Lung (tissue), 12 donors: ENCODE data around the gene AUP1. TPM values are rescaled to one million over a fixed set of nuclear protein-coding genes. Genes with fewer than 3 reads are reported as not detected.

Experiments used
- ATAC-seq: fragments of 200-7000 bp; cut with Tn5 transposase; one replicate; pipeline ENCODE4 v1.9.1; 2020; ENCODE audit warnings: moderate number of reproducible peaks; ENCODE audit not compliant: insufficient read depth, low FRiP score
- DNase-seq, 3 donors: peaks; one replicate each; pipeline ENCODE4 v3.0.0-alpha.2; 2013 to 2017
- H3K27ac ChIP-seq, 2 donors: one replicate each; pipeline ENCODE4 v1.5.1; 2013; ENCODE audit warnings: mild to moderate bottlenecking in 2 of 2, moderate library complexity in 2 of 2, control low read depth in 1 of 2, inconsistent platforms in 1 of 2, low read depth in 1 of 2, low read length in 1 of 2
- H3K27me3 ChIP-seq, 3 donors: one replicate each; pipeline ENCODE4 v1.5.1; 2013; ENCODE audit warnings: low read length in 2 of 3; ENCODE audit not compliant: control insufficient read depth in 3 of 3, insufficient read depth in 3 of 3
- H3K36me3 ChIP-seq, 4 donors: one replicate each; pipeline ENCODE4 v1.5.1; 2013; ENCODE audit warnings: low read length in 4 of 4, mild to moderate bottlenecking in 1 of 4, moderate library complexity in 1 of 4; ENCODE audit not compliant: control insufficient read depth in 4 of 4, insufficient read depth in 4 of 4
- H3K4me1 ChIP-seq, 5 donors: one replicate each; pipeline ENCODE4 v1.5.1; 2013; ENCODE audit warnings: low read length in 5 of 5, mild to moderate bottlenecking in 2 of 5, moderate library complexity in 1 of 5; ENCODE audit not compliant: control insufficient read depth in 5 of 5, insufficient read depth in 5 of 5
- H3K4me3 ChIP-seq: one replicate; pipeline ENCODE4 v1.5.1; 2013; ENCODE audit warnings: mild to moderate bottlenecking, control low read depth, moderate library complexity
- H3K9ac ChIP-seq, 2 donors: one replicate each; pipeline ENCODE4 v1.5.1; 2013; ENCODE audit warnings: low read length in 2 of 2, control low read depth in 1 of 2; ENCODE audit not compliant: insufficient read depth in 1 of 2
- H3K9me3 ChIP-seq, 4 donors: one replicate each; pipeline ENCODE4 v1.5.1; 2013; ENCODE audit warnings: low read length in 3 of 4, mild to moderate bottlenecking in 1 of 4, moderate library complexity in 1 of 4; ENCODE audit not compliant: control insufficient read depth in 4 of 4, insufficient read depth in 3 of 4
- WGBS, 2 donors: extraction: QIAGEN DNeasy Blood & Tissue Kit; methylation state at CpG; one replicate each; pipeline ENCODE4 v1.1.7; 2013; 5-methylcytosine and 5-hydroxymethylcytosine counted together
- polyA plus RNA-seq, 2 donors: library from polyadenylated mRNA; stranded (reverse); fragments of 200-250 nt; gene quantifications; one replicate each; pipeline ENCODE4 v1.2.1, GENCODE V29; 2013
- total RNA-seq, 2 donors: library from RNA; depleted of rRNA in 1 of 2; stranded (reverse); fragments of >200 nt in 1 of 2; gene quantifications; one replicate each; pipeline ENCODE4 v1.2.1, GENCODE V29; 2014 to 2021
- TF ChIP-seq, protein P1 (sequence below): IDR thresholded peaks from 2 replicates; pipeline ENCODE4 v1.5.1; 2012; ENCODE audit warnings: mild to moderate bottlenecking; ENCODE audit errors: control extremely low read depth, extremely low read depth
- donor health status: control.
- donor health status: control.
- donor health status: Bipolar disorder and iron deficiency.
- donor health status: healthy.
- donor health status: DM: yes; HTN: yes; CAD: no.

AUP1 gene
- total and polyA plus RNA-seq, 4 donors: 65.6 to 185 (median 129) TPM

DNA sequence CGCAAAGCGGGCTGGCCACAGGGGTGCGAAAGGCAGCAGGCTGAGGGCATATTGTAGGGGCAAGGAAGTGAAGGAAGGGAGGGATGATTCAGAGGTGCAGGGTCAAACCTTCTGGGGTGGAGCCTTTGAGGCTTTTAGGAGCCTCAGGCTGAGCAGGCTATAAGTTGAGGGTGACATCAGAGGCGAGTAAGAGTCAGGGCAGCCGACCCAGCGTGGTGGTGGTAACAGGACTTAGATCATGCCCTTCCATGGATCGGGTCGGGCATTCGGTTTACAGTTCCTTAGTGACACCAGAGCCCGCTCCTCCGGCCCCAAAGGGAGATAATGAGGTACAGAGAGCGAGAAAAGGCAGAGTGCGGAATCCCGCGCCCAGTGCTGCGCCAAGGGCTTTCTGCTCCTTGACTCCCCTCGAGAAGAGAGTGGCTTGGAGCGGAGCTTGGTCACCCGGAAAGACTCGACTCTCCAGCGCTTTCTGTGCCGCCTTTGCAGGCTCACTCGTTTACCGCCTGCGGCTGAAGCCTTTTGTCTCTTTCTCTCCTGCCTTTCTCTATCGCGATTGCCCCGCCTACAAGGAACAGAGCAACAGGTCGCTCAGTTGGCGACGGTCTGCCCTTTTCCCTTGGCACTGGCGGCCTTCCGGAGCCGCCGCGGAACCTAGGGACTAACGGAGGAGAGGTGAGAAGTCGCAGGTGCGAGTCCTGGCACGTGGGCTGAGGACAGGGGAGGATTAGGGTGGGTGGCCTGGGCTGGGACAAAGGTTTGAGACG is 30.8 kb downstream of the AUP1 start:
- ATAC-seq: no peak
- peaks cover 0 to 5% (median 2%) of the 10 kb centered on the region in 4 donors for H3K36me3 ChIP-seq
- no peak overlapping the region for H3K4me3 ChIP-seq
- H3K27me3 ChIP-seq: peaks cover 0 to 72% (median 59%) of the 10 kb centered on the region in 3 donors
- WGBS, 2 donors: 2% methylated on average over 41 of the region's 41 CpGs
- H3K4me1 ChIP-seq: peaks cover 0 to 35% (median 13%) of the 10 kb centered on the region in 5 donors
- DNase-seq: peak; percentile 26 to 34 (median 30)
- H3K9me3 ChIP-seq: peaks cover 0 to 2% (median 0%) of the 10 kb centered on the region in 4 donors
- H3K27ac ChIP-seq: no peak overlapping the region
- no peak overlapping the region for H3K9ac ChIP-seq
- TF ChIP-seq, protein P1, sequence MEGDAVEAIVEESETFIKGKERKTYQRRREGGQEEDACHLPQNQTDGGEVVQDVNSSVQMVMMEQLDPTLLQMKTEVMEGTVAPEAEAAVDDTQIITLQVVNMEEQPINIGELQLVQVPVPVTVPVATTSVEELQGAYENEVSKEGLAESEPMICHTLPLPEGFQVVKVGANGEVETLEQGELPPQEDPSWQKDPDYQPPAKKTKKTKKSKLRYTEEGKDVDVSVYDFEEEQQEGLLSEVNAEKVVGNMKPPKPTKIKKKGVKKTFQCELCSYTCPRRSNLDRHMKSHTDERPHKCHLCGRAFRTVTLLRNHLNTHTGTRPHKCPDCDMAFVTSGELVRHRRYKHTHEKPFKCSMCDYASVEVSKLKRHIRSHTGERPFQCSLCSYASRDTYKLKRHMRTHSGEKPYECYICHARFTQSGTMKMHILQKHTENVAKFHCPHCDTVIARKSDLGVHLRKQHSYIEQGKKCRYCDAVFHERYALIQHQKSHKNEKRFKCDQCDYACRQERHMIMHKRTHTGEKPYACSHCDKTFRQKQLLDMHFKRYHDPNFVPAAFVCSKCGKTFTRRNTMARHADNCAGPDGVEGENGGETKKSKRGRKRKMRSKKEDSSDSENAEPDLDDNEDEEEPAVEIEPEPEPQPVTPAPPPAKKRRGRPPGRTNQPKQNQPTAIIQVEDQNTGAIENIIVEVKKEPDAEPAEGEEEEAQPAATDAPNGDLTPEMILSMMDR: no peak

DNA sequence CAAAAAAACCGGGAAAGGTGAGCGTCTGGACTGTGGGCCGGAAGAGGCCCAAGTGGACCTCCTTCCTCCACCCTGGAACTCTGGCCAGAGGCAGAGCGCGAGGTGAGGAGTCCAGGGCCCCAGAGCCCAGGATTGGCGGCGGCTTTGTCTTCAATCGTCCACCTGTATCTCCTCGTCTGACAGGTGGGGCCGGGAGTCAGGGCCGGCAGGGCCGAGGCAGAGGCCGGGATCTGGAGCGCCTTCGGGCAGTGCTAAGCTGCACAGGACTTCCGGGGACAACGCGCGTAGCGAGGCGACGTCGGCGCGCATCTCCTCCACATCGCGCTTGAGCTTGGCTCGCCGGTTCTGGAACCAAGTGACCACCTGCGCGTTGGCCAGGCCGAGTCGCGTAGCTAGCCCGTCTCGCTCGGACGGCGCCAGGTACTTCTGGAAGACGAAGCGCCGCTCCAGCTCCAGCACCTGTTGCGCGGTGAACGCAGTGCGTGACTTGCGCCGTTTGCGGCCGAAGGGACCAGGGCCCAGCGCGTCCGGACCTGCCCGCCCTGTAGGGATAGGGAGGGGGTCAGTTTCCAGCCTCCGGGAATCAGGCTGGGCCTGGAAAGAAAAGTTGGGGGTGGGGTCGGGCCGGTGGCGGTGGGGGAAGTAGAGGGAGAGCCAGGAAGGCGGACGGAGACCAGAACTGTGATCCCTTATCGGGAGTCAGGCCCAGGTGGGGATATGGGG is 31.6 kb downstream of the AUP1 start:
- Histone ChIP-seq H3K4me1 (peaks cover 0 to 29% (median 8%) of the 10 kb centered on the region in 5 donors), H3K9ac (no peak overlapping the region), H3K27me3 (peaks cover 0 to 66% (median 59%) of the 10 kb centered on the region in 3 donors), H3K4me3 (peak overlapping the region; percentile 4), H3K9me3 (peaks cover 0 to 2% (median 0%) of the 10 kb centered on the region in 4 donors), H3K27ac (no peak overlapping the region), H3K36me3 (peaks cover 0 to 11% (median 8%) of the 10 kb centered on the region in 4 donors)
- 3% methylated on average over 58 to 61 of the region's 61 CpGs for WGBS, 2 donors
- peak; percentile 42 for ATAC-seq
- DNase-seq: no peak
- TF ChIP-seq, protein P1: no peak

DNA sequence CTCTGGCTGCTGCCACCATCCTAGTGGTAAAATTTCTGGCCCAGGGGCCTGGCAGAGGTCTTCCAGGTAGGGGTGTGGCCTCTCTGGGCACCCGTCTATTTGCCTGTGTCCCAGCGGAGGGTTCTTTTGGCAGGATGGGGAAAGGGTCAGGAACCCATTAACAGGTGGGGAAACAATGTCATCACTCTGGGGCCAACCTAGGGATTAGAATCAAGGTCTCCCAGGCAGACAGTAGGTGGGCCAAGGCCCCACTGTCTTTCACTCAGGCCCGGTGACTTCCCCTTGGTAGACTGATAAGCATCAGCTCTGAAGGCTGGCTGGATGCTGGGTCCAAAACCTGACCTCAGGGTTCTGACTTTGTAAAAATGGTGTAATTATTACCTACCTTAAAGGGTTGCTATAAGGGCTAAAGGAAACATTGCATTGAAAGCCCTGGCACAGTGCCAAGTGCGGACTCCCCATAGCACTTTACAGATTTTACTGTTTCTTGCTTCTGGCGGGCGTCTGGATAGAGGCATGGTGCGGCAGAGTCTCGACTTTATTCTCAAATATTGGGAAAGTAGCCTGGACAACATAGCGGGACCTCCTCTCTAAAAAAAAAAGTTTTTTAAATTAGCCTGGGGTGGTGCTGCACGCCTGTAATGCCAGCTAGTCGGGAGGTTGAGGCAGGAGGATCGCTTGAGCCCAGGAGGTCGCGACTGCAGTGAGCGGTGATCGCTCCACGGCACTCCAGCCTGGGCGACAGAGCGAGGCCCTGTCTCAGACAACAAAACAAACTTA is 32.3 kb downstream of the AUP1 start:
- ATAC-seq: no peak
- H3K9me3 ChIP-seq: peaks cover 0 to 2% (median 0%) of the 10 kb centered on the region in 4 donors
- H3K9ac ChIP-seq: no peak overlapping the region
- H3K4me3 ChIP-seq: no peak overlapping the region
- H3K27me3 ChIP-seq: peaks cover 0 to 61% (median 52%) of the 10 kb centered on the region in 3 donors
- WGBS, 2 donors: 51 to 52% methylated on average over 19 of the region's 19 CpGs
- TF ChIP-seq, protein P1: no peak
- no peak overlapping the region for H3K27ac ChIP-seq
- DNase-seq: peak in 2 of 3 donors; percentile 12 to 27
- peaks cover 0 to 22% (median 4%) of the 10 kb centered on the region in 5 donors for H3K4me1 ChIP-seq
- peaks cover under 1 to 19% (median 12%) of the 10 kb centered on the region in 4 donors for H3K36me3 ChIP-seq
